K562 (cell line): ENCODE measurements around the gene VSIG2. TPM values are rescaled to one million over a fixed set of nuclear protein-coding genes. Genes with fewer than 3 reads are reported as not detected.
A peak's percentile ranks its signal among the peaks of the same experiment; 100 is the strongest.

ENCODE experiments used
- ATAC-seq: fragments of 200-7000 bp; cut with Tn5 transposase; 3 replicates; pipeline ENCODE4 v1.9.1; 2020; ENCODE audit warnings: moderate library complexity
- BruUV-seq: library from RNA; stranded (reverse); fragments of 400-500 nt; replicated peaks from 2 replicates; lab custom pipeline; 2021; lab: Mats Ljungman, UMichigan
- CTCF ChIA-PET: fragments of 300-600 bp; formaldehyde crosslinking; extraction: SDS; loops from one replicate; lab custom pipeline; 2021; ENCODE audit warnings: low intra/inter-chr PET ratio; lab: Yijun Ruan, JAX
- POLR2A ChIA-PET: fragments of 300-600, 350-650 bp; sonication (Branson Sonifier 250); formaldehyde crosslinking; extraction: SDS; loops from one replicate; lab custom pipeline; 2021; ENCODE audit warnings: antibody characterized with exemption, inconsistent platforms; lab: Yijun Ruan, JAX
- DNase-seq, 4 experiments: peaks; one replicate each; pipeline versions ENCODE4 v3.0.0 to v3.0.0-alpha.2; 2011 to 2018; ENCODE audit warnings: low spot score in 3 of 4, mixed read lengths in 3 of 4; ENCODE audit errors: extremely low read depth in 1 of 4
- FAIRE-seq: peaks from 2 replicates; lab custom pipeline; 2011; peaks lifted over from hg19 to GRCh38; lab: Jason Lieb, UNC
- H2AFZ ChIP-seq: 2 replicates; pipeline ENCODE4 v1.6.0; 2011; ENCODE audit warnings: low read depth, low read length, control low read depth, inconsistent platforms
- H3K27ac ChIP-seq: fragments of 200-600 bp; 3 replicates; pipeline ENCODE4 v1.8.0; 2011; ENCODE audit warnings: low read depth, mild to moderate bottlenecking, control low read depth, inconsistent platforms, low read length, moderate library complexity, mixed read lengths; ENCODE audit errors: extremely low read depth
- H3K27me3 ChIP-seq, 2 experiments: fragments of 300-600 bp in 1 of 2; 2 replicates in 1 of 2; 3 replicates in 1 of 2; pipeline versions ENCODE4 v1.6.0 to v1.8.0; 2011; ENCODE audit warnings: inconsistent platforms in 2 of 2, low read length in 2 of 2, mild to moderate bottlenecking in 1 of 2, mixed read lengths in 1 of 2, moderate library complexity in 1 of 2; ENCODE audit not compliant: control insufficient read depth in 2 of 2, insufficient read depth in 2 of 2
- H3K36me3 ChIP-seq: fragments of 300-600 bp; 3 replicates; pipeline ENCODE4 v1.8.0; 2011; ENCODE audit warnings: mild to moderate bottlenecking, low read length, inconsistent platforms; ENCODE audit not compliant: control insufficient read depth, insufficient read depth
- H3K4me1 ChIP-seq, 2 experiments: fragments of 200-600 bp in 1 of 2; replicated peaks in 1 of 2; 2 replicates in 1 of 2; 3 replicates in 1 of 2; pipeline versions ENCODE4 v1.5.1 to v1.8.0; 2011; ENCODE audit warnings: inconsistent platforms in 2 of 2, low read length in 2 of 2, mild to moderate bottlenecking in 1 of 2, mixed read lengths in 1 of 2, moderate library complexity in 1 of 2; ENCODE audit not compliant: control insufficient read depth in 2 of 2, insufficient read depth in 2 of 2
- H3K4me2 ChIP-seq: 2 replicates; pipeline ENCODE4 v1.6.1; 2011; ENCODE audit warnings: low read length, control low read depth, inconsistent platforms, mixed read lengths; ENCODE audit not compliant: insufficient read depth
- H3K4me3 ChIP-seq: fragments of 200-600 bp; sonication (generic), shearing (Covaris generic); 2 replicates; pipeline ENCODE4 v1.5.1; 2016; ENCODE audit warnings: control low read depth, inconsistent platforms
- H3K79me2 ChIP-seq: fragments of 200-600 bp; 3 replicates; pipeline ENCODE4 v1.8.0; 2011; ENCODE audit warnings: low read length, inconsistent platforms; ENCODE audit not compliant: control insufficient read depth, insufficient read depth
- H3K9ac ChIP-seq, 2 experiments: 2 replicates each; pipeline versions ENCODE4 v1.6.0 to v1.6.1; 2011; ENCODE audit warnings: low read depth in 2 of 2, low read length in 2 of 2, control low read depth in 1 of 2, inconsistent platforms in 1 of 2, mild to moderate bottlenecking in 1 of 2, mixed read lengths in 1 of 2; ENCODE audit not compliant: insufficient read depth in 1 of 2
- H3K9me1 ChIP-seq: one replicate; pipeline ENCODE4 v1.6.0; 2011; ENCODE audit warnings: inconsistent platforms, mild to moderate bottlenecking, low read length, moderate library complexity; ENCODE audit not compliant: control insufficient read depth, insufficient read depth
- H3K9me3 ChIP-seq: replicated peaks from 2 replicates; pipeline ENCODE4 v1.5.1; 2011; ENCODE audit warnings: low read depth, low read length, inconsistent platforms; ENCODE audit not compliant: control insufficient read depth, insufficient read depth
- H4K20me1 ChIP-seq: replicated peaks from 2 replicates; pipeline ENCODE4 v1.6.1; 2011; ENCODE audit warnings: low read length, inconsistent platforms, mixed read lengths; ENCODE audit not compliant: control insufficient read depth, insufficient read depth
- DIDO1 ChIP-seq: fragments of 450-650 bp; IDR thresholded peaks from 2 replicates; pipeline ENCODE4 v1.6.1; 2016; ENCODE audit warnings: low read depth, missing biosample characterization, missing genetic modification characterization
- EZH2 ChIP-seq: IDR thresholded peaks from 2 replicates; pipeline ENCODE4 v1.6.1; 2012; ENCODE audit warnings: low read depth, mild to moderate bottlenecking, inconsistent platforms, low read length, borderline replicate concordance
- FOXJ2 ChIP-seq: fragments of 200-800 bp; sonication (Bioruptor generic); IDR thresholded peaks from 2 replicates; pipeline ENCODE4 v1.6.1; 2016; ENCODE audit warnings: missing genetic modification characterization, missing compliant biosample characterization
- NCOA1 ChIP-seq: fragments of 450-650 bp; IDR thresholded peaks from 2 replicates; pipeline ENCODE4 v1.6.1; 2016; ENCODE audit warnings: low read depth
- NFIX ChIP-seq: fragments of 250-450 bp; sonication (Bioruptor Pico); IDR thresholded peaks from 2 replicates; pipeline ENCODE4 v1.4.0; 2020; ENCODE audit warnings: low read depth, mild to moderate bottlenecking, moderate library complexity
- RAD21 ChIP-seq, 2 experiments: fragments of 250-450 bp in 1 of 2; fragments of 450-650 bp in 1 of 2; sonication (Bioruptor Pico) in 1 of 2; formaldehyde crosslinking in 1 of 2; IDR thresholded peaks in 1 of 2; conservative IDR thresholded peaks in 1 of 2; 2 replicates each; pipeline versions ENCODE4 v1.4.0 to v1.8.0; 2020 to 2022; ENCODE audit warnings: mild to moderate bottlenecking in 2 of 2, moderate library complexity in 1 of 2
- SMARCE1 ChIP-seq: fragments of 450-650 bp; IDR thresholded peaks from 2 replicates; pipeline ENCODE4 v1.7.1; 2016; ENCODE audit warnings: mild to moderate bottlenecking
- SRSF3 ChIP-seq: fragments of 200-400 bp; formaldehyde crosslinking; IDR thresholded peaks from 2 replicates; pipeline ENCODE4 v1.6.1; 2016; ENCODE audit warnings: mild to moderate bottlenecking, low read length, moderate library complexity; ENCODE audit not compliant: insufficient read depth
- ZBTB33 ChIP-seq: sonication (generic); formaldehyde crosslinking; IDR thresholded peaks from 2 replicates; pipeline ENCODE4 v1.8.1; 2023; ENCODE audit warnings: mild to moderate bottlenecking, missing genetic modification reagents
- ZBTB5 ChIP-seq: fragments of 450-650 bp; IDR thresholded peaks from 2 replicates; pipeline ENCODE4 v1.6.1; 2017; ENCODE audit warnings: antibody characterized with exemption
- ZNF766 ChIP-seq: fragments of 200-800 bp; sonication (Bioruptor generic); conservative IDR thresholded peaks from 2 replicates; pipeline ENCODE4 v1.6.1; 2016; ENCODE audit warnings: missing genetic modification characterization, missing compliant biosample characterization
- WGBS: fragments of 100-300 bp; shearing (Covaris generic); methylation state at CpG from one replicate; pipeline ENCODE4 v1.1.6; 2016; ENCODE audit warnings: low coverage, mixed read lengths; ENCODE audit not compliant: insufficient coverage; ENCODE audit errors: missing lambda C conversion rate; 5-methylcytosine and 5-hydroxymethylcytosine counted together
- in situ Hi-C: fragments of 300-500 bp; cut with MboI; formaldehyde crosslinking; loops from 4 replicates; pipeline ENCODE4 v1.15.0; 2018; ENCODE audit warnings: inconsistent platforms, mixed read lengths
- intact Hi-C: fragments of 100-400 bp; cut with micrococcal nuclease; formaldehyde crosslinking; loops from 2 replicates; pipeline ENCODE4 v1.14.2; 2022
- polyA plus RNA-seq, 8 experiments: library from polyadenylated mRNA; depleted of rRNA in 4 of 8; stranded (reverse) in 5 of 8; unstranded in 3 of 8; fragments of >200 nt; fragmentation: Nextera tagmentation in 2 of 8; fragmentation: Illumina TruSeq in 1 of 8; extraction: Ambion mirVana in 2 of 8; extraction: Trizol in 1 of 8; gene quantifications; 2 replicates each; pipeline versions ENCODE4 v1.2.1 to v1.2.3, GENCODE V29; 2011 to 2014; ENCODE audit warnings: inconsistent platforms in 1 of 8, missing spikeins in 1 of 8
- total RNA-seq, 7 experiments: library from RNA; depleted of rRNA in 6 of 7; stranded (reverse); fragments of >200 nt in 6 of 7; fragmentation: Illumina TruSeq in 2 of 7; extraction: Trizol in 2 of 7; gene quantifications; 2 replicates each; pipeline versions ENCODE4 v1.2.1 to v1.2.3, GENCODE V29; 2011 to 2021; ENCODE audit warnings: low replicate concordance in 1 of 7
- TF ChIP-seq, protein P1 (sequence below), 3 experiments: IDR thresholded peaks in 2 of 3; conservative IDR thresholded peaks in 1 of 3; 2 replicates each; pipeline ENCODE4 v1.5.1; 2011 to 2012; ENCODE audit warnings: low read length in 3 of 3, mild to moderate bottlenecking in 3 of 3, control low read depth in 2 of 3, improper control_type of control experiment in 1 of 3, inconsistent platforms in 1 of 3, low read depth in 1 of 3, mixed read lengths in 1 of 3, moderate library complexity in 1 of 3; ENCODE audit not compliant: insufficient read depth in 2 of 3

VSIG2 gene
- total and polyA plus RNA-seq, 9 of the 15 experiments (the other 6 are each of a cell fraction or from before 2014, with no cell fraction given), result not detected

GRCh38 chr11:124778281-124778680, 26.2 kb upstream of the VSIG2 start:
- Histone ChIP-seq H3K27me3 (no peaks in the 10 kb centered on the region), H3K4me2 (no peak overlapping the region), H3K9me3 (no peaks in the 10 kb centered on the region), H3K9me1 (no peaks in the 10 kb centered on the region), H3K4me3 (no peak overlapping the region), H2AFZ (no peak overlapping the region), H3K79me2 (no peaks in the 10 kb centered on the region), H3K27ac (no peak overlapping the region)
- CTCF ChIA-PET, result no interaction called here
- 18% methylated on average over 2 of the region's 2 CpGs for WGBS
- DNase-seq, result no peak
- TF ChIP-seq EZH2 (no peak), ZBTB5 (no peak), SRSF3 (no peak), SMARCE1 (no peak), NCOA1 (no peak), FOXJ2 (no peak), RAD21 (CRISPR knock-in tag; conservative IDR thresholded peaks at IDR 0.05 in 1 of 2, IDR thresholded peaks at IDR 0.05 in 1 of 2) (peak in 1 of 2 experiments; percentile 46; a peak in 2 of 4 replicates), DIDO1 (no peak), ZNF766 (CRISPR knock-in tag) (no peak), ZBTB33 (CRISPR knock-in tag) (no peak), NFIX (CRISPR knock-in tag) (no peak)
- TF ChIP-seq, protein P1, sequence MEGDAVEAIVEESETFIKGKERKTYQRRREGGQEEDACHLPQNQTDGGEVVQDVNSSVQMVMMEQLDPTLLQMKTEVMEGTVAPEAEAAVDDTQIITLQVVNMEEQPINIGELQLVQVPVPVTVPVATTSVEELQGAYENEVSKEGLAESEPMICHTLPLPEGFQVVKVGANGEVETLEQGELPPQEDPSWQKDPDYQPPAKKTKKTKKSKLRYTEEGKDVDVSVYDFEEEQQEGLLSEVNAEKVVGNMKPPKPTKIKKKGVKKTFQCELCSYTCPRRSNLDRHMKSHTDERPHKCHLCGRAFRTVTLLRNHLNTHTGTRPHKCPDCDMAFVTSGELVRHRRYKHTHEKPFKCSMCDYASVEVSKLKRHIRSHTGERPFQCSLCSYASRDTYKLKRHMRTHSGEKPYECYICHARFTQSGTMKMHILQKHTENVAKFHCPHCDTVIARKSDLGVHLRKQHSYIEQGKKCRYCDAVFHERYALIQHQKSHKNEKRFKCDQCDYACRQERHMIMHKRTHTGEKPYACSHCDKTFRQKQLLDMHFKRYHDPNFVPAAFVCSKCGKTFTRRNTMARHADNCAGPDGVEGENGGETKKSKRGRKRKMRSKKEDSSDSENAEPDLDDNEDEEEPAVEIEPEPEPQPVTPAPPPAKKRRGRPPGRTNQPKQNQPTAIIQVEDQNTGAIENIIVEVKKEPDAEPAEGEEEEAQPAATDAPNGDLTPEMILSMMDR (IDR thresholded peaks at IDR 0.05 in 2 of 3, conservative IDR thresholded peaks at IDR 0.05 in 1 of 3; ENCODE audit: insufficient read depth in 2 of 3, low read depth in 1 of 3, low read length in 3 of 3), result peak; percentile 26 to 39 (median 29); a peak in 3 of 6 replicates
- TF ChIP-seq, all 486 proteins: peak for 2
- intact Hi-C loops, result no loop called here
- no peak overlapping the region for H3K9ac ChIP-seq
- POLR2A ChIA-PET, result no interaction called here
- in situ Hi-C loops, result no loop called here
- no peaks in the 10 kb centered on the region for H3K4me1 ChIP-seq
- BruUV-seq, result no TSS peak
- no peak for ATAC-seq
- no peaks in the 10 kb centered on the region for H4K20me1 ChIP-seq
- no peak for FAIRE-seq
- no peaks in the 10 kb centered on the region for H3K36me3 ChIP-seq
